Measurements from ENCODE around the gene PRSS53.

- TF ChIP-seq ASH2L (IDR thresholded peaks at IDR 0.05; ENCODE audit: borderline replicate concordance, low read depth) (no peak), ZNF274 (IDR thresholded peaks at IDR 0.05; ENCODE audit: insufficient read depth, insufficient read length) (no peak), SREBF1 (IDR thresholded peaks at IDR 0.05; ENCODE audit: low read length) (no peak), EED (IDR thresholded peaks at IDR 0.05; ENCODE audit: low read depth) (no peak), CREM (IDR thresholded peaks at IDR 0.05; ENCODE audit: low read depth) (no peak), ZBTB33 (IDR thresholded peaks at IDR 0.05) (no peak), RCOR1 (conservative IDR thresholded peaks at IDR 0.05; ENCODE audit: low read depth, low read length) (no peak), NBN (IDR thresholded peaks at IDR 0.05) (no peak), BHLHE40 (IDR thresholded peaks at IDR 0.05; ENCODE audit: borderline replicate concordance in 1 of 2, low read depth in 2 of 2, low read length in 1 of 2) (no peak)
Observed at GRCh38 chr16:31083081-31083480, 5.7 kb downstream of the PRSS53 start.

Measured in GM12878 (cell line).